KBM-7 (cell line): Measurements from ENCODE around the gene IL1RAPL1.

Experiments
- DNase-seq: peaks from one replicate; pipeline ENCODE4 v3.0.0-alpha.2; 2015
- in situ Hi-C: fragments of 300-500 bp; cut with MboI; formaldehyde crosslinking; loops from 2 replicates; pipeline ENCODE4 v1.14.3; 2020; ENCODE audit warnings: low sequenced_read_pairs, low pct_unique_long_range_greater_than_20kb, mixed read lengths

The IL1RAPL1 gene

GRCh38 chrX:29641461-29641860 is 1054.2 kb downstream of the IL1RAPL1 start:
- DNase-seq = no peak
- in situ Hi-C loops = no loop called here

DNA sequence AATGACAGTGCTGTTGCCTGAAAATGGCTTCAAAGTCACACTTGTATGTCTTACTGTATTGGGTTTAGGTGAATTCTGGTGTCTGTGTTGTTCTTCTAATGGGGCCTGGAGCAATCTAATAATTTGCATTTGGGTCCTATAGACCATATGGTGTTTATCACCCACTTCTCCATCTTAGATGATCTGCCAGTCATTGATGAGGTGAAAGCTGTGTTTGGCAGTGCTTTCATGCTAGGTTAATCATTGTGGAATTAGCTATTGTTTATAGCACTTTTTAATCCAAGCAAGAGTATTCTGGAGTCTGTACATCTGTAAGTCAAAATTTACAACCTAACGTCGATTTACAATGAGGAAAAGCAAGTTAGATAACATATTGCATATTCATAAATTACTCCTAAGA is 1055.9 kb downstream of the IL1RAPL1 start:
- in situ Hi-C loops = no loop called here
- no peak for DNase-seq

GRCh38 chrX:29648161-29648560 is 1060.9 kb downstream of the IL1RAPL1 start:
- no peak for DNase-seq
- in situ Hi-C loops = no loop called here

GRCh38 chrX:29652484-29652883 is 1065.2 kb downstream of the IL1RAPL1 start:
- in situ Hi-C loops = no loop called here
- DNase-seq = no peak

DNA sequence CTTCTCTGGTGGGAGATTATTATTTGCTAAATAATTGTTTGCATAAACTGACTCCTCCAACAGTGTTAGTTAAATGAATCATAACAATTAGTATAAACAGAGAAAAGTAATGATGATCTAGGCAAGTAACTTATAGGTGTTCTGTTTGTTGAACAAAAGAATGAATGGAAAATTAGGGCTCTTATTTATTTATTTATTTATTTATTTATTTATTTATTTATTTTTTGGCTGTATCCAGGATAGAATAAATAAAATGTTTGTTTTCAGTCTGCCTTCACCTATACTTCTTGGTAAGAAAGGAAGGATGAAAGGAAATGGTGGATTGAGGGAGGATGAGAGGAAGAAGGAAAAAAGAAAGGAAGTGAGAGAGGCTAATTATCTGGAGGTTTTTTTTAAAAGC is 1066.5 kb downstream of the IL1RAPL1 start:
- in situ Hi-C loops = no loop called here
- DNase-seq = no peak

DNA sequence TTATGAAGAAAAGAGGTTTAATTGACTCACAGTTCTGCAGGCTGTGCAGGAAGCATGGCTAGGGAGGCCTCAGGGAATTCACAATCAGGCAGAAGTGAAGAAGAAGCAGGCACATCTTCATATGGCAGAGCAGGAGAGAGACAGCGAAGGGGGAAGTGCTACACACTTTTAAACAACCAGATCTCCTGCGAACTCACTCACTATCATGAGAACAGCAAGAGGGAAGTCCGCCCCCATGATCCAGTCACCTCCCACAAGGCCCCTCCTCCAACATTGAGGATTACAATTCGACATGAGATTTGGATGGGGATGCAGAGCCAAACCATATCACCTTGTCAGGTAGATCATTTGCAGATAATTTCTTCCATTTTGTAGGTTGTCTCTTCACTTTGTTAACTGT is 1072.7 kb downstream of the IL1RAPL1 start:
- in situ Hi-C loops = no loop called here

DNA sequence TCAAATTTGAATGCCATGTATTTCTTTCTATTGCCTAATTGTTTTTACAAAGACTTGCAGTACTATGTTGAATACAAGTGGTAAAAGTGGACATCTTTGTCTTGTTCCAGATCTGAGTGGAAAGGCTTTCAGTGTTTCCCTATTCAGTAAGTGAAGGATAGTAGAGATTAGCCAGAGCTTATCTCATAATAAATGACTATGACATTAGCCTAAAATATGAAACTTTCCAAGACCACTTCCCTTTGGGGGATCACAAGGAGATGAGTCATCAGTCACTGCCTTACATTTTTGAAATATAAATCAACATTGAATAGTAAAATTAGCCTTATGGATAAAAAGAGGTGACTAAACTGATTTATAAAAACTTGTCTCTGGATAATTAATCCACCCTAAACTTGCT is 1074.0 kb downstream of the IL1RAPL1 start:
- in situ Hi-C loops = no loop called here

More for the DNA sequence above, 1072.7 kb downstream of the IL1RAPL1 start:
- DNase-seq = no peak

GRCh38 chrX:29662101-29662500 is 1074.9 kb downstream of the IL1RAPL1 start:
- in situ Hi-C loops = no loop called here
- DNase-seq = no peak

More for the DNA sequence above, 1074.0 kb downstream of the IL1RAPL1 start:
- no peak for DNase-seq

DNA sequence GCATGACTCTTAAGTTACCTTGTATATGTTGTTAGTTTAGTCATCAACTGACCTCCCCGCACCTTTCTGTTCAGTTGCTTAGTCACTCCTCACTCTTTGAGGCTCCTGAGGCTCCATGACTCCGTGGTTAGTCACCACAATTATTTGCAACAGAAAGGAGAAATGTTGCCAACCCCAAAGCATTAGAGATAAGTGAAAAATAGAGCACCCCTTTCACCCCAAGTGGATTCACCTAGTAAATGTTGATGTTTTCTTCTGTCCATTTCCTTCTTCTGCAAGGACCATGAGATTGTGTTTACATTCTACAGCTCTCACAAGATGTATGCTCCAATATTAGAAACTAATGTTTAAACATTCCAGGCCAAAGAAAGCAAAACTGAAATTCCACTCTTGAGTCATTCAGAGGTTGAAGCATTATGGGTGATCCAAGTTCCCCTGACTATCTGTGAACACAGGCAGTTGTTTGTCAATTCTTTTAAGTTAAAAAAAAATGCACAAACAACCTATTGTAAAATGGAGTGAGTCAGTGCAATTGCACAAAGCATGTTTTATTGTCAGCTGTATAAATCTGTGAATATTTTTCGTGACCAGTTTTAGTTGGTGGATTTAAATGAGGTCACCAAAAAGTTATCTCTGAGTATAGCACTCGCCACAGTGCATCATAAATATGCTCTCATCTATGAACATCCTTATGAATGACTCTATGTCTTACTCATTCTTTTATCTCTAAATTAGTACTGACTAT is 1075.7 kb downstream of the IL1RAPL1 start:
- in situ Hi-C loops = no loop called here
- no peak for DNase-seq

GRCh38 chrX:29665532-29665931 is 1078.3 kb downstream of the IL1RAPL1 start:
- no peak for DNase-seq
- in situ Hi-C loops = no loop called here

- in situ Hi-C loops = no loop called here
Measured at GRCh38 chrX:29666366-29666765, 1079.1 kb downstream of the IL1RAPL1 start.

DNA sequence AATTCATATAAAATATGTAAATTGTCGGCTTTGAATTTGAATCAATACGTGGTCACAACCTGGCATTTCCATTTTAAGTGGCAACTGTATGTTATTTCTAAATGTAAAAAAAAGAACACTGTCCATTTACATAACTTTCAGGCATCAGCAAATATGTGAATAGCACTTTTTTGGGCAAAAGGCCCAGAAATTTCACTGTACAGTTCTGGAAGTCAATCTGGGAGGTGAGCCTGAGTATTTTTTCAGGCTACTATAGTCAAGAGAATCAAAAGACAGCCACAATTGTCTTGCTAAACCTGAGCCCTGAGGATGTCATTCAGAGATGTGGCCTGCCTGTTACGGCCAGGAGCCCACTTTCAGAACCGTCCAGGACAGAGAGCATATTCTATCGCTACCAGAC is 1084.2 kb downstream of the IL1RAPL1 start:
- in situ Hi-C loops = no loop called here

More at GRCh38 chrX:29666366-29666765, 1079.1 kb downstream of the IL1RAPL1 start:
- no peak for DNase-seq

GRCh38 chrX:29687687-29688086 is 1100.4 kb downstream of the IL1RAPL1 start:
- DNase-seq = no peak
- in situ Hi-C loops = no loop called here

More for the DNA sequence above, 1084.2 kb downstream of the IL1RAPL1 start:
- DNase-seq = no peak

GRCh38 chrX:29690061-29690460 is 1102.8 kb downstream of the IL1RAPL1 start:
- no peak for DNase-seq
- in situ Hi-C loops = no loop called here

DNA sequence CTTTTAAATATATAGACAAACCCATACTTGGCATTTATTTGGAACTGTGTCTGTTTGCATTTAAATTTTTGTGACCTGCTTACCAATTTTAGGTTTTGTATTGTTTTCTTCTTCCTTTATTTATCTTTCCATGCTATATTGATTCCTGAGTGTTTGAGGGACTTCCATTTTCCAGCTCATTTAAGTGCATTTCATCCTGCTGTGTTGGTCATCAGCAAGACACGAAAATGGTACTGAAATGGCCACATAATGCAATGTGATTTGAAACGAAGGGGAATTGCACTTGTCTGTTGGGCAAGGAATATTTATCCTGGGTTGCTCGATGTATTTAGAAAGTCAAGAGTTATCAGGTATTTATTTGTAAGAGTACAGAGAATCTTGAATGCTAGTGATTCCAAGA is 1103.8 kb downstream of the IL1RAPL1 start:
- in situ Hi-C loops = no loop called here
- DNase-seq = no peak

DNA sequence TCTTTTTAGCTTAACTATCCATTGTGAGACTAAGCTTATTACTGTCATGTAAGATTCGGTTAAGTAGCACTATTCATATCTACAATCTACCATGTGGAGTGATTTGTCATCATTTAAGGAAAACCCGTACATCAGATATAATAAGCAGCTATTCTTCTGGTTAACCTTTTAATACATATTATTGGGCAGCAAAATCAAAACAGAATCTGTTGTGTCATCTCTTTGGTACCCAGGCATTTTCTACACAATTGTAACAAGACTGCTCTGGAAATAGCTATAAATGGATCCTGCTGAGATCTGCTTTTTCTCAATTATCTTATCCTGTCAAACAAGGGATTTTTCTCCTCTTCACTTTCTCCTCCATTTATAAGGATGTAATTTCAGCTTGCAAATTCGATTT is 1106.7 kb downstream of the IL1RAPL1 start:
- no peak for DNase-seq
- in situ Hi-C loops = no loop called here

DNA sequence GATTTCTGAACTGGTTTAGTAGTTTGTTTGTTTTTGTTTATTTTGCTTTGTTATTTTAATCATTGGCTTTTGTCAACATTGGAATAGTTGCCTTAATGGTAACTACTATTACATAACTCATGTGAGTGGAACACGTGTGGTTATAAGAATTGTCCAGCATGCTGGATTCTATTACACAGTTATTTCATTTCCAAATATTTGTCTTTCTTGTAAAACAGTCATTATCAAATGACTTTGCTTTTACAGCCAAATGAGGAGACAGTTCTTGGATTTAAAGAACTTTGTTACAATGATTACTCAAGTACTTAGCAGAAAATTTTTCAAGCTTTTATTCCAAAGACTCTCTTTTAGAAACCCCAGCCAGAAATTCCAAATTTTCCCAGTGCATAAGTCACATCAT is 1112.0 kb downstream of the IL1RAPL1 start:
- in situ Hi-C loops = no loop called here
- DNase-seq = no peak

GRCh38 chrX:29707088-29707487 is 1119.8 kb downstream of the IL1RAPL1 start:
- in situ Hi-C loops = no loop called here
- no peak for DNase-seq

GRCh38 chrX:29721152-29721551 is 1133.9 kb downstream of the IL1RAPL1 start:
- DNase-seq = no peak
- in situ Hi-C loops = no loop called here

DNA sequence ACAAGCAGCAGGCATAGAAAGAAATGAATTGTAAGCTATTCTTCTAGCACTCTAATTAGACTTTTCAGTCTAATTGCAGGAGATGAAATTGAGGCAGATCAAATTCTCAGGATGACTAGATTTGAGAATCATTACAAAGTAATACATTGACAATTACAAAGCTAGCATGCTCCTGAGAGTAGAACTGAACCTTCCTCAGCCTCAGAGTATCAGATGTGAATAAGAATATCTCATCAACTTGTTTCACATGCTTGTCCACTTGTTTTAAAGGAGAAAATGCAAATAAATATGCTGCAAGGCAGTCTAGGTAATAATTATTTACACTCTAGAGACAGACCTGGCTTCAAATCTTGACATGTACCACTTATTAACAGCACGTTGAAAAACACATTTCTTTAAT is 1137.1 kb downstream of the IL1RAPL1 start:
- in situ Hi-C loops = no loop called here

DNA sequence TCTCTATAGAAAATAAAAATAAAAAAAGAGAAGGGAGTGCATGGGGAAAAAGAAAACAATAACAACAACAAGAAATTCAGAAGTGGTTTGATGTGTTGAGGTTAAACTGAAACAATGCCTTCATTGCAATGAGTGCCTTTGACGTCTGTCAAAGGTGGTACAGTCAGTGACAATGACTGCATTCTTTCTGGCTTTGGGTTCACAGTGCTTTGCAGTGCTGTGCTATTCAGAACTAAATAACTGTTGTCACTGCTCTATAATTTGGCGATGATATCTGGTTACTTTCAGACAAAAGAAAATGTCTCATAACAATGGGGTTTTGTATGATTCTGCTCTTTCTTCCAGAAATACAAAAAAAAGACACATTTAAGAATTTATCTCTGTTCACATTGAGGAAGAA is 1139.6 kb downstream of the IL1RAPL1 start:
- in situ Hi-C loops = no loop called here
- DNase-seq = no peak

More for the DNA sequence above, 1137.1 kb downstream of the IL1RAPL1 start:
- DNase-seq = no peak
